Naive thymus-derived CD4-positive, alpha-beta T cell (primary cell): Measurements from ENCODE around the gene DKC1. TPM values are rescaled to one million over a fixed set of nuclear protein-coding genes. Genes with fewer than 3 reads are reported as not detected.

ENCODE experiments used
- ATAC-seq: fragments of 150-1000 bp; cut with Tn5 transposase; 2 replicates; pipeline ENCODE4 v1.10.0; 2021; ENCODE audit warnings: mild to moderate bottlenecking, moderate library complexity
- CTCF ChIA-PET: fragments of 350-600 bp; sonication (Branson Sonifier 250); formaldehyde crosslinking; loops from one replicate; lab custom pipeline; 2021; ENCODE audit warnings: antibody characterized with exemption; lab: Charles Lee
- POLR2A ChIA-PET: fragments of 350-600 bp; sonication (Branson Sonifier 250); formaldehyde crosslinking; loops from one replicate; lab custom pipeline; 2021; ENCODE audit warnings: antibody characterized with exemption, inconsistent platforms; lab: Charles Lee
- DNase-seq, 9 donors: peaks; one replicate each; pipeline versions ENCODE4 v3.0.0 to v3.0.0-alpha.2; 2020 to 2022; ENCODE audit warnings: mixed read lengths in 1 of 9
- H3K27ac ChIP-seq: one replicate; pipeline ENCODE4 v1.7.0; 2013; ENCODE audit warnings: mild to moderate bottlenecking, low read depth, low read length, moderate library complexity
- H3K27me3 ChIP-seq, 2 donors: one replicate each; pipeline ENCODE4 v1.7.0; 2013; ENCODE audit warnings: low read length in 2 of 2, mild to moderate bottlenecking in 2 of 2, moderate library complexity in 2 of 2; ENCODE audit not compliant: control insufficient read depth in 2 of 2, insufficient read depth in 2 of 2
- H3K36me3 ChIP-seq, 3 experiments: 1 replicate in 2 of 3; 2 replicates in 1 of 3; pipeline ENCODE4 v1.7.0; 2013; ENCODE audit warnings: low read length in 3 of 3, mild to moderate bottlenecking in 3 of 3, moderate library complexity in 1 of 3; ENCODE audit not compliant: insufficient read depth in 3 of 3, control insufficient read depth in 2 of 3
- H3K4me1 ChIP-seq, 2 donors: one replicate each; pipeline ENCODE4 v1.7.0; 2013; ENCODE audit warnings: low read length in 2 of 2, mild to moderate bottlenecking in 2 of 2, moderate library complexity in 1 of 2; ENCODE audit not compliant: control insufficient read depth in 2 of 2, insufficient read depth in 2 of 2
- H3K4me3 ChIP-seq: 2 replicates; pipeline ENCODE4 v1.7.0; 2013; ENCODE audit warnings: mild to moderate bottlenecking, low read length
- H3K9me3 ChIP-seq, 3 experiments: 1 replicate in 2 of 3; 2 replicates in 1 of 3; pipeline ENCODE4 v1.7.0; 2013; ENCODE audit warnings: low read length in 3 of 3; ENCODE audit not compliant: control insufficient read depth in 2 of 3
- H3K27ac Mint-ChIP-seq, 9 donors: one replicate each; pipeline ENCODE4 v1.8.0; 2020 to 2022; ENCODE audit warnings: mixed read lengths in 9 of 9, mild to moderate bottlenecking in 8 of 9, moderate library complexity in 5 of 9, inconsistent platforms in 2 of 9
- H3K27me3 Mint-ChIP-seq, 5 donors: one replicate each; pipeline ENCODE4 v1.8.0; 2021 to 2022; ENCODE audit warnings: mixed read lengths in 5 of 5, mild to moderate bottlenecking in 1 of 5
- H3K36me3 Mint-ChIP-seq, 5 donors: one replicate each; pipeline ENCODE4 v1.8.0; 2020 to 2022; ENCODE audit warnings: mixed read lengths in 5 of 5, mild to moderate bottlenecking in 3 of 5, inconsistent platforms in 1 of 5
- H3K4me1 Mint-ChIP-seq, 7 donors: one replicate each; pipeline ENCODE4 v1.8.0; 2020 to 2022; ENCODE audit warnings: mixed read lengths in 7 of 7, mild to moderate bottlenecking in 3 of 7, inconsistent platforms in 1 of 7
- H3K4me3 Mint-ChIP-seq, 10 donors: one replicate each; pipeline ENCODE4 v1.8.0; 2020 to 2022; ENCODE audit warnings: mild to moderate bottlenecking in 10 of 10, mixed read lengths in 10 of 10, moderate library complexity in 6 of 10, inconsistent platforms in 2 of 10
- H3K9me3 Mint-ChIP-seq, 11 donors: one replicate each; pipeline ENCODE4 v1.8.0; 2020 to 2022; ENCODE audit warnings: mixed read lengths in 11 of 11, mild to moderate bottlenecking in 4 of 11, inconsistent platforms in 1 of 11, moderate library complexity in 1 of 11
- intact Hi-C, 2 donors: fragments of 100-400 bp; cut with micrococcal nuclease; formaldehyde crosslinking; loops; one replicate each; pipeline ENCODE4 v1.15.1; 2023
- polyA plus RNA-seq, 2 donors: library from polyadenylated mRNA; unstranded; fragments of 300-500 nt; fragmentation: Illumina TruSeq; gene quantifications; one replicate each; pipeline ENCODE4 v1.2.3, GENCODE V29; 2021
- total RNA-seq, 6 experiments: library from RNA in 5 of 6; stranded (reverse) in 5 of 6; gene quantifications; 1 replicate in 5 of 6; 2 replicates in 1 of 6; pipeline ENCODE4 v1.2.3 and lab custom pipeline; 2021 to 2026

Gene DKC1
- total and polyA plus RNA-seq, 7 experiments from 2014 or later = 35.4 to 75.0 (median 64.9) TPM

DNA sequence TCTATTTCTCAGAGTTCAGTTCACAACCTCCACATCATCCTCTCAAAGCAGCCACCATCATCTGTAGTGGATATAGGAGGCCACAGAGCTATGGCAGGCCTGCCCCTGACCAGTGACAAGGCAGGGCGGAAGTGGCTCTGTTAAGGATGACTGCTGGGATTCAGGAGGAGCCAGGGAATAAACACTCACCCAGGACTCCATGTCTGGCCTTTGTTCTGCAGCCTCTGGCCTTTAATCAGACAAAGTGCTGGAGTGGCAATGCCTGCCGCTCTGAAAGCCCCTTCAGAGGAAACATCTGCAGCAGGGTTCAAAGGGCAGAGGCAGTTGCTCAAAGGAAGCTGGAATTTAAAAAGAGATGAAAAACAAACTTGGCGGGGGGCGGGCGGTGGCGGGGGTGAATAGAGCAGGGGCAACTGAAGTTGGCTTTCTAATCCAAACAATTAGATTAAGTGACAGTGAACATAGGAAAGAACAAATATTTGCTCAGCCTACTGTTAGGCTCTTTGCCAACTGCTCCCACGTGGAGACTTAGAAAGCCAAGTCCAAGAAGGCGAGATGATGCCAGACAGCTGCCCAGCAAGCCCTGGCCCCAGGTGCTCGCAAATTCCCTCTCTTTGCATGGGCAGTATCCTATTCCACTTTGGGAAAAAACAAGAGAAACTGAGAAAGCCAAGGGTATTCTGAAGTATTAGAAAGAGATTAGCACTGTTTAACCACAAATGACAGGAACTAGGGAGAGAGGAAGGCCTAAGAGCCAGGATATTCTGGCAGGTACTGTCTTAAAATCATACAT lies 37.1 kb downstream of the DKC1 start:
- Mint-ChIP-seq H3K4me3 (peak overlapping the region in 9 of 10 donors; percentile 31 to 77 (median 50)), H3K27ac (peak overlapping the region; percentile 22 to 84 (median 57)), H3K4me1 (peaks cover 20 to 73% (median 58%) of the 10 kb centered on the region in 7 donors), H3K27me3 (no peaks in the 10 kb centered on the region), H3K9me3 (no peaks in the 10 kb centered on the region), H3K36me3 (peaks cover 0 to 12% (median 0%) of the 10 kb centered on the region in 5 donors)
- H3K27me3 ChIP-seq = no peaks in the 10 kb centered on the region
- POLR2A ChIA-PET = interaction anchor here (1.7 kb wide), 1 partner anchor 37 kb away, joined by 6 read pairs; the partner anchor contains the start of gene DKC1
- CTCF ChIA-PET = no interaction called here
- H3K4me3 ChIP-seq = no peak overlapping the region
- H3K4me1 ChIP-seq = peaks cover 0 to 40% of the 10 kb centered on the region in 2 donors
- intact Hi-C loops = loop anchor here (5.0 to 10.0 kb wide), 2 partner anchors 43 to 815 kb away; partner anchors contain the start of genes SPRY3 (in 1 of the 2) and TMLHE (in 1 of the 2)
- ATAC-seq (no peak), DNase-seq (no peak)
- H3K9me3 ChIP-seq = no peaks in the 10 kb centered on the region
- H3K36me3 ChIP-seq = no peaks in the 10 kb centered on the region
- H3K27ac ChIP-seq = peak overlapping the region; percentile 39

DNA sequence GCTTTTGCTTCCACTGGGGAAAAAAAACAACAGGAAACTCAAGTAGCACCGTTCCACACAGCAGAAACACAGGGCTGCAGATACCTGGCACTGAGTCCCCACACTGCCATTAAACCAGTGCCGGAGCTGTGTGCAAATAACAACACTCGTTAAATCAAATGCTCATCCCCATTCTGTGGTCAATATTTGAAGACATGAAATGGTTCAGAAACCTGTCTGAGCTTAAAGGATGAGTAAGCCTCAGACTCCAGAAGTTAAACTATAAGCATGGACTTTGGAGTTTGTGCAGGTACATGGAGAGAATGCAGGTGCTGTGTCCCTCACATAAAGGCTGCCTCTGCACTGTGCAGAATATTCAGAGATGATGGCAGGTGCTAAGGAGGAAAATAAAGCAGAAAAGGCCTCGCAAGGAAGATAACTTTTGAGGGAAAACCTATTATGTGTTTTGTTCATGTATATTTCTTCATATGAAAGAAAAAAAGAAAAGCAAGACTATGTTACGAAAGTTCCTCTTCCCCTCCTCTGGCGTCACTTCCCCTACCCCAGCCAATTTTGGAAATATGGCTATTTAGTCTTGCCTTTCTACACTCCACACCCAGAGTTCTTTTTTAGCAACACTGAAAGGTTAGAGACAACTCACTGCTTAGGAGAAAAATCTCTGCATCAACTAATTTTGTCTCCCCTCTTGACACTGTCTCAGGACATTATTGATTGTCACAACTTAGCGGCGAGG lies 38.0 kb downstream of the DKC1 start:
- peaks cover 0 to 40% of the 10 kb centered on the region in 2 donors for H3K4me1 ChIP-seq
- H3K4me1 Mint-ChIP-seq = peaks cover 20 to 70% (median 57%) of the 10 kb centered on the region in 7 donors
- no peaks in the 10 kb centered on the region for H3K27me3 Mint-ChIP-seq
- H3K27ac ChIP-seq = peak overlapping the region; percentile 39
- H3K4me3 ChIP-seq = no peak overlapping the region
- peaks cover 0 to 12% (median 0%) of the 10 kb centered on the region in 5 donors for H3K36me3 Mint-ChIP-seq
- POLR2A ChIA-PET = no interaction called here
- H3K27ac Mint-ChIP-seq = peak overlapping the region; percentile 33 to 84 (median 58)
- no peaks in the 10 kb centered on the region for H3K9me3 Mint-ChIP-seq
- DNase-seq = no peak
- peak overlapping the region; percentile 7 to 77 (median 52) for H3K4me3 Mint-ChIP-seq
- ATAC-seq = no peak
- intact Hi-C loops = loop anchor here (5.0 to 10.0 kb wide), 2 partner anchors 42 to 814 kb away; partner anchors contain the start of genes SPRY3 (in 1 of the 2) and TMLHE (in 1 of the 2)
- no peaks in the 10 kb centered on the region for H3K27me3 ChIP-seq
- CTCF ChIA-PET = no interaction called here
- H3K9me3 ChIP-seq = no peaks in the 10 kb centered on the region
- no peaks in the 10 kb centered on the region for H3K36me3 ChIP-seq

DNA sequence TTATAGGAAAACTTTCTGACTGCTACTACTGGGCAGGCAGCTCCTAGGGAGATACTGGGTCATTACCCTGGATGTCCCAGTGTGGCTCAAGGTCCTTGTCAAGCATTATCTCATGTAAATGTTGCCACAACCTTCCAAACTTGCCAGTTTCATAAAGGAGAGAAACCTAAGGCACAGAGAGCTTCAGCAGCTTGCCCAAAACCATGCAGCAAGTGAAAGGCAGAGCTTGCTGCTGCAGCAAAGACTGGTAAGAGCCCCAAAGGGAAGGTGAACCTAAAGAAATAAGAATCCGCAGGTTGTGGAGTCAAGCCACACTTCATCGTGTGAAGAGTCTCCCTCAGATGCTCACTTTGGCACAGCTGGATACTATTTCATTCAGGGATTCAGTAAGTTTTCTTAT lies 40.3 kb downstream of the DKC1 start:
- peaks cover 0 to 3% (median 0%) of the 10 kb centered on the region in 11 donors for H3K9me3 Mint-ChIP-seq
- intact Hi-C loops = loop anchor here (5.0 to 10.0 kb wide), 2 partner anchors 39 to 812 kb away; partner anchors contain the start of genes SPRY3 (in 1 of the 2) and TMLHE (in 1 of the 2)
- H3K4me1 Mint-ChIP-seq = peaks cover 20 to 64% (median 56%) of the 10 kb centered on the region in 7 donors
- Histone ChIP-seq H3K4me3 (no peak overlapping the region), H3K9me3 (no peaks in the 10 kb centered on the region), H3K4me1 (peaks cover 0 to 40% of the 10 kb centered on the region in 2 donors), H3K36me3 (no peaks in the 10 kb centered on the region), H3K27me3 (no peaks in the 10 kb centered on the region), H3K27ac (peak overlapping the region; percentile 48)
- peak overlapping the region in 7 of 9 donors; percentile 32 to 92 (median 72) for H3K27ac Mint-ChIP-seq
- peak overlapping the region in 8 of 10 donors; percentile 29 to 87 (median 68) for H3K4me3 Mint-ChIP-seq
- H3K27me3 Mint-ChIP-seq = no peaks in the 10 kb centered on the region
- no peak for ATAC-seq
- H3K36me3 Mint-ChIP-seq = peaks cover 0 to 3% (median 0%) of the 10 kb centered on the region in 5 donors
- ChIA-PET POLR2A (no interaction called here), CTCF (no interaction called here)
- DNase-seq = no peak

GRCh38 chrX:154804261-154804956 lies 41.7 kb downstream of the DKC1 start:
- Mint-ChIP-seq H3K27me3 (no peaks in the 10 kb centered on the region), H3K36me3 (peaks cover 0 to 3% (median 0%) of the 10 kb centered on the region in 5 donors), H3K4me1 (peaks cover 16 to 53% (median 49%) of the 10 kb centered on the region in 7 donors), H3K9me3 (peaks cover 0 to 3% (median 0%) of the 10 kb centered on the region in 11 donors), H3K27ac (peak overlapping the region; percentile 31 to 82 (median 73)), H3K4me3 (peak overlapping the region; percentile 80 to 91 (median 84))
- ChIA-PET POLR2A (interaction anchor here (2.1 kb wide), 1 partner anchor 42 kb away, joined by 15 read pairs; the partner anchor contains the start of gene DKC1), CTCF (no interaction called here)
- Histone ChIP-seq H3K27me3 (no peaks in the 10 kb centered on the region), H3K4me1 (peaks cover 0 to 34% of the 10 kb centered on the region in 2 donors), H3K27ac (peak overlapping the region; percentile 74), H3K4me3 (peak overlapping the region; percentile 55), H3K9me3 (no peaks in the 10 kb centered on the region), H3K36me3 (no peaks in the 10 kb centered on the region)
- ATAC-seq = no peak
- no peak for DNase-seq
- intact Hi-C loops = loop anchor here (5.0 to 10.0 kb wide), 2 partner anchors 38 to 810 kb away; partner anchors contain the start of genes SPRY3 (in 1 of the 2) and TMLHE (in 1 of the 2)

DNA sequence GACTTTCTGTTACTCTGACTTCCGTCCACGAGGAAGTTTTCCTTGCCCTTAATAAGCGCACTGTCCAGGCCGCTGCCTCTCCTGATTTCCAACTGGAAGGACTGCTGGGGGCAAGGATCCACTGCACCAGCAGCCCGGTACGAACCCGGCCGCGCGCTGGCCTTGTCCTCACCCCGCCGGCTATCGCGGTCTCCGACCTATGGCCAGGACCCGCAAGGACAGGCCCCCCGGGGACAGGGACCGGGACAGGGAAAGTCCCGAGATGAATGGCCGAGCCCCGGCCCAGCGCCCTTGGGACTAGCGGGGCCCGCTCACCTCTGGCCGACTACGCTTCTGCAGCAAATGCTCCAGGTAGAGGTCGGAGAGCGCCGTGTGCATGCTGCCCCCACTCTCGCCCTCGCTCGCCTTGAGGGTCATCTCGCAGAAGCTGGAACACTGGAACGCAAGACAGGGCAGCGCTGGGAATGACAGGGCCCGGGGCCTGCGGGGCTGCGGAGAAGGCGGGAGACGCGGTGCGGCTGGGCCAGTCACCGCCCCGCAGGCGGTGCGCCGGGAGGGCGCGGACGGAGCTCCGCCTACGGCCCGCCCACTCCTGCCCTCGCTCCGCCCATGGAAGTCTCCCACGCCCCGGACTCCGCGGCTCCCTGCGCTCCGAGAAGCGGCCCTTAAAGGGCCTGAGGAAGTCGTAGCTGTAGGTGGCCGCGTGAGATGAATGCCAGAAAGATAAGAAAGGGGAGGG lies 42.5 kb downstream of the DKC1 start, which contains the start of gene MPP1:
Gene MPP1, minus strand, starts transcription at position 529 of the 739 bp plus-strand sequence. Its CDS starts 112 bp downstream, at position 417.
- POLR2A ChIA-PET = interaction anchor here (0.9 to 2.1 kb wide), 2 partner anchors 22 to 43 kb away, joined by 3 to 15 read pairs; partner anchors contain the start of gene DKC1
- DNase-seq = peak; percentile 61 to 79 (median 74)
- Histone ChIP-seq H3K9me3 (no peaks in the 10 kb centered on the region), H3K27ac (peak within 1 kb of the TSS; percentile 74), H3K4me3 (peak within 1 kb of the TSS; percentile 55), H3K36me3 (no peaks in the 10 kb centered on the region), H3K4me1 (peaks cover 0 to 27% of the 10 kb centered on the region in 2 donors), H3K27me3 (no peaks in the 10 kb centered on the region)
- Mint-ChIP-seq H3K4me1 (peaks cover 8 to 46% (median 42%) of the 10 kb centered on the region in 7 donors), H3K36me3 (peaks cover 0 to 3% (median 0%) of the 10 kb centered on the region in 5 donors), H3K27me3 (no peaks in the 10 kb centered on the region), H3K27ac (peak within 1 kb of the TSS; percentile 53 to 82 (median 73)), H3K9me3 (peaks cover 0 to 3% (median 0%) of the 10 kb centered on the region in 11 donors), H3K4me3 (peak within 1 kb of the TSS; percentile 80 to 91 (median 84))
- CTCF ChIA-PET = no interaction called here
- peak; percentile 99 for ATAC-seq
- intact Hi-C loops = loop anchor here (1.0 to 10.0 kb wide), 4 partner anchors 37 to 810 kb away; partner anchors contain the start of genes DKC1 (in 2 of the 2), FUNDC2 (in 1 of the 2), SPRY3 (in 1 of the 2) and TMLHE (in 1 of the 2)
